ENCODE measurements around the gene GPRC5B. TPM values are rescaled to one million over a fixed set of nuclear protein-coding genes. Genes with fewer than 3 reads are reported as not detected.

The GPRC5B gene
- total RNA-seq, 4 donors from 2014 or later, result 14.1 to 29.4 (median 21.4) TPM

- Histone ChIP-seq H3K4me3 (peak overlapping the region in 2 of 4 donors; percentile 72 to 85), H3K4me1 (peaks cover 37 to 49% (median 45%) of the 10 kb centered on the region in 4 donors), H3K9me3 (no peaks in the 10 kb centered on the region), H3K27me3 (peaks cover 0 to 32% (median 3%) of the 10 kb centered on the region in 4 donors), H3K27ac (replicated peaks in 1 of 4) (no peak overlapping the region), H3K36me3 (peaks cover 0 to 14% (median 0%) of the 10 kb centered on the region in 4 donors)
- intact Hi-C loops (cut with DNase I), result no loop called here
- TF ChIP-seq POLR2AphosphoS5 (IDR thresholded peaks at IDR 0.05) (no peak), EP300 (IDR thresholded peaks at IDR 0.05) (no peak), CTCF (IDR thresholded peaks at IDR 0.05) (no peak), POLR2A (IDR thresholded peaks at IDR 0.05; ENCODE audit: low read depth) (no peak)
- WGBS, result 77% methylated on average over 5 of the region's 6 CpGs
- DNase-seq (ENCODE audit: extremely low spot score), result no peak
Observed at GRCh38 chr16:19881783-19882182, 2.9 kb downstream of the GPRC5B start.

DNA sequence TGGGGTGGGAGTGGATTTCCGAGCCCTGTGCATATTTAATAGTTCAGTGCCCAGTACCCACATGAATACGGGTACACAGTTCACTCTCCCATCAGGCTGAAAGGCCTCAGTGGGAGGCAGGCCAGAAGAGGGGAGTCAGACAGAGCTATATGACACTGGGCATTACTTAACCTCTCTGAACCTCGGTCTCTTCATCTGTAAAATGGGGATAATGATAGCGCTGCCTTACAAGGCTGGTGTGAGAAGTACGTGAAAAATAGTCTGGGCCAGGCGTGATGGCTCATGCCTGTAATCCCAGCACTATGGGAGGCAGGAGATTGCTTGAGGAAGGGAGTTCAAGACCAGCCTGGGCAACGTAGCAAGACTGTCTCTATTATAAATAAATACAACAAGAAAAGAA, 3.6 kb downstream of the GPRC5B start:
- no peak overlapping the region for H3K4me3 ChIP-seq
- H3K36me3 ChIP-seq, result peaks cover 0 to 14% (median 0%) of the 10 kb centered on the region in 4 donors
- H3K9me3 ChIP-seq, result no peaks in the 10 kb centered on the region
- TF ChIP-seq POLR2A (IDR thresholded peaks at IDR 0.05; ENCODE audit: low read depth), result no peak
- no peak for TF ChIP-seq EP300 (IDR thresholded peaks at IDR 0.05)
- TF ChIP-seq POLR2AphosphoS5 (IDR thresholded peaks at IDR 0.05), result no peak
- no peak for TF ChIP-seq CTCF (IDR thresholded peaks at IDR 0.05)
- peaks cover 32 to 46% (median 42%) of the 10 kb centered on the region in 4 donors for H3K4me1 ChIP-seq
- H3K27ac ChIP-seq (replicated peaks in 1 of 4), result no peak overlapping the region
- 86% methylated on average over 7 of the region's 7 CpGs for WGBS
- peaks cover 0 to 31% (median 3%) of the 10 kb centered on the region in 4 donors for H3K27me3 ChIP-seq
- no peak for DNase-seq (ENCODE audit: extremely low spot score)
- intact Hi-C loops (cut with DNase I), result no loop called here

DNA sequence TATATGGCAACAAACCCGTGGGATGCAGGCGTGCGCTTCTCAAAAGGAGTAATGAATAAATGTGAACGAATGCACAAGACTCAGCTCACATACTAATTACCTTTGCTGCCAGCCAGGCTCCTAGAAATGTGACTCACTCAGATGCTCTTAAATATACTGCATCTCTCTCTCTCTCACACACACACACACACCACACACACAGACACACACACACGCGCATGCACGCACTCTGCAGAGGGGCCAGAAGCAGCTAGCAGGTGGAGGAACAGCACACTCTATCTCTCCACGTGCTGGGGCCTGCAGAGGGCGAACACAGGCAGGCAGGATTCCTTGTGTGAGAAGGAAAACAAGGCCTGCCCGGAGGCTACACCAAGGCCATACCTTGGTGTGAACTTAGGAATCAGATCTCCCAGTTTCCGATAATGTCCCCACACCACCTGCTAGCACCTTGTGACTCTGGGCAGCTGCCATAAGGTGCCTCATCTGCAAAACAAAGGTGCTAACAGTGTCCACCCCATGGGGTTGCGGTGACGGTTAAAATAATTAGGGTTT, 5.3 kb downstream of the GPRC5B start:
- intact Hi-C loops (cut with DNase I), result no loop called here
- peaks cover 0 to 15% (median 2%) of the 10 kb centered on the region in 4 donors for H3K27me3 ChIP-seq
- DNase-seq (ENCODE audit: extremely low spot score), result no peak
- TF ChIP-seq EP300 (IDR thresholded peaks at IDR 0.05), result no peak
- no peak for TF ChIP-seq POLR2A (IDR thresholded peaks at IDR 0.05; ENCODE audit: low read depth)
- no peak for TF ChIP-seq POLR2AphosphoS5 (IDR thresholded peaks at IDR 0.05)
- no peak for TF ChIP-seq CTCF (IDR thresholded peaks at IDR 0.05)
- no peak overlapping the region for H3K27ac ChIP-seq (replicated peaks in 1 of 4)
- H3K4me3 ChIP-seq, result no peak overlapping the region
- peaks cover 0 to 14% (median 0%) of the 10 kb centered on the region in 4 donors for H3K36me3 ChIP-seq
- H3K9me3 ChIP-seq, result no peaks in the 10 kb centered on the region
- 90% methylated on average over 11 of the region's 13 CpGs for WGBS
- peaks cover 22 to 48% (median 29%) of the 10 kb centered on the region in 4 donors for H3K4me1 ChIP-seq

DNA sequence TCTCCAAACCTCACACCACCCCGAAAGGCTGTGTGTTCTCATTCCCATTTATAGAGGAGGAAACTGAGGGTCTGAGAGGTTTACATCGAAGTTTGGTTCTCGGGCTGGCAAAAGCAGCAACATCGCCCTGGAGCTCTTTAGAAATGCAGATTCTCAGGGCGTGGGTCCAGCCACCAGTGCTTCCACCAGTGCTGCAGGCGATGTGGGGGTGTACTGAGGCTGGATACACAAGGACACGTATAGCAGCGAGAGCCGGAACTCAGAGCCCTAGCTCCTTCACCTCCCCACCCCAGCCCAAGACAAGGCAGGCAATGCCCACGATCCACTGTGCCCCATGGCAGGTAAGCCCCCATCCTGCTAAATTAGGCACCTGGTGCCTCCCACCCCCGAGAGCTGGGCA, 5.9 kb downstream of the GPRC5B start:
- no peak for DNase-seq (ENCODE audit: extremely low spot score)
- TF ChIP-seq EP300 (IDR thresholded peaks at IDR 0.05), result no peak
- no peak for TF ChIP-seq POLR2AphosphoS5 (IDR thresholded peaks at IDR 0.05)
- no peak for TF ChIP-seq POLR2A (IDR thresholded peaks at IDR 0.05; ENCODE audit: low read depth)
- H3K27ac ChIP-seq (replicated peaks in 1 of 4), result no peak overlapping the region
- peaks cover 17 to 51% (median 23%) of the 10 kb centered on the region in 4 donors for H3K4me1 ChIP-seq
- WGBS, result 94% methylated on average over 11 of the region's 11 CpGs
- intact Hi-C loops (cut with DNase I), result no loop called here
- H3K36me3 ChIP-seq, result peaks cover 0 to 14% (median 0%) of the 10 kb centered on the region in 4 donors
- peaks cover 0 to 10% (median 0%) of the 10 kb centered on the region in 4 donors for H3K27me3 ChIP-seq
- no peaks in the 10 kb centered on the region for H3K9me3 ChIP-seq
- no peak overlapping the region for H3K4me3 ChIP-seq

DNA sequence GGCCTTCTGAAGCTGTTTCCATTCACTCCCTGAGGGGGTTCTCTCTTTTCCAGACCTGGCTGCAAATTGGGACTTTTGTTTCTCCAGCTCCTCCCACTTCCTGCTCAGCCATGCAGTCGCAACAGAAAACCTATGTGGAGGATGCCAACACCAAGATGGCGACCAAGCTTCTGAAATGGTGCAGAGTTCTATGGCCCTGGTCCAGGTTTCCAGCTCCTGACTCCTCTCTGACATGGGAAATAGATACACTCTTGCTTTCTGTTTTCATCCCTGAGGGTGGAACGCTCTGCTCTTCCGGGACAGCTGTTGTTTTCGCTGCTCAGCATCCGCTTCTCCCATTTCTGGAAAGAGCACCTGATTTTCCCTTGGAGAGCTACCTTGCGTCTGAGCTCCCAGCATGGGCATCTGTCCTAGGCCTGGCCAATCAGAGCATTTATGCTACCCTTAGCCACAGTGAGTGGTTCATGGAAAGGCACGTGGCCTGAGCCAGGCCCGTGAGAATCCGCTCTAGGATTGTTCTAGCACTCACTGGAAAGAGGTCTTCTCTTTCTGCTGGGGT, 8.1 kb downstream of the GPRC5B start:
- intact Hi-C loops (cut with DNase I), result no loop called here
- WGBS, result 83% methylated on average over 9 of the region's 10 CpGs
- peak overlapping the region in 2 of 4 donors; percentile 16 to 48 for H3K27ac ChIP-seq (replicated peaks in 1 of 4)

More for the DNA sequence above, 8.1 kb downstream of the GPRC5B start:
- H3K9me3 ChIP-seq, result no peaks in the 10 kb centered on the region
- peaks cover 0 to 30% (median 10%) of the 10 kb centered on the region in 4 donors for H3K36me3 ChIP-seq
- DNase-seq (ENCODE audit: extremely low spot score), result no peak
- H3K4me3 ChIP-seq, result no peak overlapping the region
- no peaks in the 10 kb centered on the region for H3K27me3 ChIP-seq
- peaks cover 6 to 51% (median 10%) of the 10 kb centered on the region in 4 donors for H3K4me1 ChIP-seq
- TF ChIP-seq EP300 (IDR thresholded peaks at IDR 0.05), result no peak
- TF ChIP-seq CTCF (IDR thresholded peaks at IDR 0.05), result no peak
- no peak for TF ChIP-seq POLR2AphosphoS5 (IDR thresholded peaks at IDR 0.05)
- TF ChIP-seq POLR2A (IDR thresholded peaks at IDR 0.05; ENCODE audit: low read depth), result no peak
